Thymus (tissue), 11 donors: ENCODE measurements around the gene ZNF100. TPM values are rescaled to one million over a fixed set of nuclear protein-coding genes. Genes with fewer than 3 reads are reported as not detected.
A peak's percentile ranks its signal among the peaks of the same experiment; 100 is the strongest.
"Not testable (repeated sequence)": the region's sequence is repeated elsewhere in the genome, so short reads cannot be mapped to it uniquely, and the experiment has no call there.

Experiments used
- DNase-seq, 9 donors: peaks; one replicate each; pipeline ENCODE4 v3.0.0-alpha.2; 2013; ENCODE audit warnings: low spot score in 9 of 9, low read depth in 6 of 9, missing footprints in 1 of 9
- H3K27ac ChIP-seq, 2 donors: one replicate each; pipeline ENCODE4 v1.5.1; 2013; ENCODE audit warnings: control low read depth in 1 of 2, low read depth in 1 of 2, low read length in 1 of 2, mild to moderate bottlenecking in 1 of 2, moderate library complexity in 1 of 2
- H3K27me3 ChIP-seq, 2 donors: one replicate each; pipeline ENCODE4 v1.5.1; 2013; ENCODE audit warnings: low read length in 1 of 2; ENCODE audit not compliant: control insufficient read depth in 2 of 2, insufficient read depth in 1 of 2
- H3K36me3 ChIP-seq, 2 donors: one replicate each; pipeline ENCODE4 v1.5.1; 2013; ENCODE audit warnings: low read length in 1 of 2, mild to moderate bottlenecking in 1 of 2, moderate library complexity in 1 of 2; ENCODE audit not compliant: control insufficient read depth in 2 of 2, insufficient read depth in 2 of 2
- H3K4me1 ChIP-seq, 2 donors: one replicate each; pipeline ENCODE4 v1.5.1; 2013; ENCODE audit warnings: low read length in 2 of 2; ENCODE audit not compliant: control insufficient read depth in 2 of 2, insufficient read depth in 2 of 2
- H3K4me3 ChIP-seq, 2 donors: one replicate each; pipeline ENCODE4 v1.5.1; 2013; ENCODE audit warnings: low read length in 2 of 2, control low read depth in 1 of 2, mild to moderate bottlenecking in 1 of 2
- H3K9me3 ChIP-seq, 2 donors: one replicate each; pipeline ENCODE4 v1.5.1; 2013; ENCODE audit warnings: low read length in 1 of 2, mild to moderate bottlenecking in 1 of 2; ENCODE audit not compliant: control insufficient read depth in 2 of 2, insufficient read depth in 1 of 2
- WGBS: extraction: QIAGEN DNeasy Blood & Tissue Kit; methylation state at CpG from one replicate; pipeline ENCODE4 v1.1.7; 2013; 5-methylcytosine and 5-hydroxymethylcytosine counted together
- polyA plus RNA-seq: library from polyadenylated mRNA; stranded (reverse); fragments of 200-250 nt; gene quantifications from one replicate; pipeline ENCODE4 v1.2.3, GENCODE V29; 2013
- total RNA-seq: library from RNA; stranded (reverse); fragments of 120-200 nt; gene quantifications from one replicate; pipeline ENCODE4 v1.2.4, GENCODE V29; 2013
- donor health status: healthy.

ZNF100 gene
- total and polyA plus RNA-seq, 2 donors, result 5.3 to 14.7 TPM

GRCh38 chr19:21713761-21714160, 53.6 kb downstream of the ZNF100 start:
- peaks cover 3 to 26% of the 10 kb centered on the region in 2 donors for H3K9me3 ChIP-seq
- 90% methylated on average over 4 of the region's 4 CpGs for WGBS

GRCh38 chr19:21709464-21709863, 57.9 kb downstream of the ZNF100 start:
- WGBS, result 94% methylated on average over 24 of the region's 24 CpGs
- DNase-seq, result no peak
- H3K9me3 ChIP-seq, result peaks cover 3 to 22% of the 10 kb centered on the region in 2 donors

More at GRCh38 chr19:21713761-21714160, 53.6 kb downstream of the ZNF100 start:
- Histone ChIP-seq H3K4me1 (no peaks in the 10 kb centered on the region), H3K4me3 (no peak overlapping the region), H3K27me3 (no peaks in the 10 kb centered on the region), H3K27ac (no peak overlapping the region), H3K36me3 (no peaks in the 10 kb centered on the region)
- DNase-seq, result no peak

GRCh38 chr19:21707878-21708277, 59.5 kb downstream of the ZNF100 start:
- not testable (repeated sequence) for DNase-seq, H3K4me3 ChIP-seq, H3K27ac ChIP-seq, H3K4me1 ChIP-seq, H3K36me3 ChIP-seq, H3K27me3 ChIP-seq
- peaks cover 3 to 25% of the 10 kb centered on the region in 2 donors for H3K9me3 ChIP-seq
- WGBS, result 96% methylated on average over 24 of the region's 31 CpGs

More at GRCh38 chr19:21709464-21709863, 57.9 kb downstream of the ZNF100 start:
- Histone ChIP-seq H3K4me1 (no peaks in the 10 kb centered on the region), H3K27ac (no peak overlapping the region), H3K4me3 (no peak overlapping the region), H3K36me3 (no peaks in the 10 kb centered on the region), H3K27me3 (no peaks in the 10 kb centered on the region)

- H3K27me3 ChIP-seq, result no peaks in the 10 kb centered on the region
- H3K36me3 ChIP-seq, result no peaks in the 10 kb centered on the region
- no peak overlapping the region for H3K4me3 ChIP-seq
- DNase-seq, result no peak
- H3K4me1 ChIP-seq, result no peaks in the 10 kb centered on the region
- 95% methylated on average over 4 of the region's 4 CpGs for WGBS
- no peak overlapping the region for H3K27ac ChIP-seq
- peaks cover 3 to 24% of the 10 kb centered on the region in 2 donors for H3K9me3 ChIP-seq
Measured at GRCh38 chr19:21707065-21707464, 60.3 kb downstream of the ZNF100 start.

- Histone ChIP-seq H3K4me3 (no peak overlapping the region), H3K27me3 (no peaks in the 10 kb centered on the region), H3K27ac (no peak overlapping the region), H3K36me3 (no peaks in the 10 kb centered on the region), H3K9me3 (peaks cover 3 to 21% of the 10 kb centered on the region in 2 donors), H3K4me1 (no peaks in the 10 kb centered on the region)
- 49% methylated on average over 1 of the region's 1 CpG for WGBS
- DNase-seq, result no peak
Measured at GRCh38 chr19:21705393-21705792, 62.0 kb downstream of the ZNF100 start.

GRCh38 chr19:21704320-21704719, 63.1 kb downstream of the ZNF100 start:
- Histone ChIP-seq H3K27ac (no peak overlapping the region), H3K36me3 (no peaks in the 10 kb centered on the region), H3K9me3 (peaks cover 2 to 17% of the 10 kb centered on the region in 2 donors), H3K27me3 (no peaks in the 10 kb centered on the region), H3K4me1 (no peaks in the 10 kb centered on the region), H3K4me3 (no peak overlapping the region)
- no peak for DNase-seq
- 56% methylated on average over 3 of the region's 3 CpGs for WGBS

- 81% methylated on average over 3 of the region's 3 CpGs for WGBS
- Histone ChIP-seq H3K36me3 (no peaks in the 10 kb centered on the region), H3K27me3 (no peaks in the 10 kb centered on the region), H3K4me3 (no peak overlapping the region), H3K27ac (no peak overlapping the region), H3K4me1 (no peaks in the 10 kb centered on the region), H3K9me3 (peaks cover 0 to 13% of the 10 kb centered on the region in 2 donors)
- DNase-seq, result no peak
Measured at GRCh38 chr19:21699197-21699596, 68.2 kb downstream of the ZNF100 start.

- Histone ChIP-seq H3K9me3 (peaks cover 0 to 15% of the 10 kb centered on the region in 2 donors), H3K4me3 (no peak overlapping the region), H3K36me3 (no peaks in the 10 kb centered on the region), H3K27ac (no peak overlapping the region), H3K27me3 (no peaks in the 10 kb centered on the region), H3K4me1 (no peaks in the 10 kb centered on the region)
- peak in 6 of 9 donors; percentile 24 to 53 (median 36) for DNase-seq
- 28% methylated on average over 4 of the region's 4 CpGs for WGBS
Measured at GRCh38 chr19:21698215-21698614, 69.2 kb downstream of the ZNF100 start.

GRCh38 chr19:21697698-21698097, 69.7 kb downstream of the ZNF100 start:
- H3K4me3 ChIP-seq, result no peak overlapping the region
- no peak overlapping the region for H3K27ac ChIP-seq
- H3K36me3 ChIP-seq, result no peaks in the 10 kb centered on the region
- 79% methylated on average over 3 of the region's 3 CpGs for WGBS
- H3K27me3 ChIP-seq, result no peaks in the 10 kb centered on the region
- DNase-seq, result no peak
- H3K9me3 ChIP-seq, result peaks cover 0 to 15% of the 10 kb centered on the region in 2 donors
- no peaks in the 10 kb centered on the region for H3K4me1 ChIP-seq
